ENCODE measurements around the gene TOR1AIP2. TPM values are rescaled to one million over a fixed set of nuclear protein-coding genes. Genes with fewer than 3 reads are reported as not detected.
A peak's percentile ranks its signal among the peaks of the same experiment; 100 is the strongest.

Gene TOR1AIP2
- total and polyA plus RNA-seq, 4 experiments from 2014 or later, result 7.2 to 52.8 (median 32.0) TPM

- H3K9me3 ChIP-seq (ENCODE audit: control insufficient read depth in 1 of 2, low read length in 2 of 2), result no peaks in the 10 kb centered on the region
- no peaks in the 10 kb centered on the region for H3K27me3 ChIP-seq (ENCODE audit: insufficient read depth, low read length)
- no peak overlapping the region for H3K4me3 ChIP-seq (ENCODE audit: low read length in 2 of 2)
- H3K27ac ChIP-seq (ENCODE audit: low read depth, low read length), result peak overlapping the region; percentile 6
- Mint-ChIP-seq H3K4me1 (peaks cover 28 to 53% (median 38%) of the 10 kb centered on the region in 4 donors), H3K27me3 (no peaks in the 10 kb centered on the region), H3K27ac (peak overlapping the region in 6 of 7 donors; percentile 2 to 75 (median 12)), H3K36me3 (peaks cover 12 to 67% of the 10 kb centered on the region in 2 donors), H3K4me3 (peak overlapping the region in 4 of 8 donors; percentile 1 to 23 (median 10)), H3K9me3 (no peaks in the 10 kb centered on the region)
- intact Hi-C loops (cut with micrococcal nuclease), result no loop called here
- peaks cover 57% of the 10 kb centered on the region for H3K4me1 ChIP-seq (ENCODE audit: insufficient read depth, low read length)
- ChIA-PET CTCF (ENCODE audit: partially characterized antibody) (interaction anchor here (2.4 kb wide), 1 partner anchor 21 kb away, joined by 10 read pairs; no protein-coding TSS in a partner anchor), POLR2A (ENCODE audit: partially characterized antibody) (interaction anchor here (1.0 kb wide), 1 partner anchor 12 kb away, joined by 3 read pairs; no protein-coding TSS in a partner anchor)
- H3K36me3 ChIP-seq (ENCODE audit: insufficient read depth, low read length), result peaks cover 39% of the 10 kb centered on the region
- no peak for DNase-seq
Observed at GRCh38 chr1:179888071-179888470, 10.5 kb upstream of the TOR1AIP2 start.

- intact Hi-C loops (cut with micrococcal nuclease), result loop anchor here (2.0 to 5.0 kb wide), 3 partner anchors 517 to 1209 kb away; no protein-coding TSS in a partner anchor
- Mint-ChIP-seq H3K9me3 (no peaks in the 10 kb centered on the region), H3K4me1 (peaks cover 33 to 75% (median 52%) of the 10 kb centered on the region in 4 donors), H3K4me3 (peak overlapping the region; percentile 94 to 99 (median 96)), H3K36me3 (peaks cover 8 to 55% of the 10 kb centered on the region in 2 donors), H3K27ac (peak overlapping the region; percentile 99 to 100 (median 100)), H3K27me3 (no peaks in the 10 kb centered on the region)
- H3K36me3 ChIP-seq (ENCODE audit: insufficient read depth, low read length), result peaks cover 22% of the 10 kb centered on the region
- no peaks in the 10 kb centered on the region for H3K27me3 ChIP-seq (ENCODE audit: insufficient read depth, low read length)
- DNase-seq, result peak; percentile 59 to 94 (median 70)
- peaks cover 59% of the 10 kb centered on the region for H3K4me1 ChIP-seq (ENCODE audit: insufficient read depth, low read length)
- peak overlapping the region; percentile 99 for H3K27ac ChIP-seq (ENCODE audit: low read depth, low read length)
- CTCF ChIA-PET (ENCODE audit: partially characterized antibody), result interaction anchor here (0.9 to 4.6 kb wide), 7 partner anchors 13 to 295 kb away, joined by 3 to 17 read pairs (median 5); no protein-coding TSS in a partner anchor
- no peaks in the 10 kb centered on the region for H3K9me3 ChIP-seq (ENCODE audit: control insufficient read depth in 1 of 2, low read length in 2 of 2)
- peak overlapping the region; percentile 80 to 94 for H3K4me3 ChIP-seq (ENCODE audit: low read length in 2 of 2)
- POLR2A ChIA-PET (ENCODE audit: partially characterized antibody), result interaction anchor here (1.0 to 4.3 kb wide), 13 partner anchors 23 to 1138 kb away, joined by 3 to 108 read pairs (median 7); partner anchors contain the start of genes ACBD6, AXDND1, CEP350 and QSOX1
Observed at GRCh38 chr1:179883745-179884138, 6.1 kb upstream of the TOR1AIP2 start.

- no peaks in the 10 kb centered on the region for H3K9me3 Mint-ChIP-seq
- CTCF ChIA-PET (ENCODE audit: partially characterized antibody), result interaction anchor here (0.9 to 4.6 kb wide), 9 partner anchors 14 to 296 kb away, joined by 3 to 17 read pairs (median 5); partner anchors contain the start of gene CEP350
- no peaks in the 10 kb centered on the region for H3K27me3 Mint-ChIP-seq
- peak overlapping the region; percentile 99 for H3K27ac ChIP-seq (ENCODE audit: low read depth, low read length)
- POLR2A ChIA-PET (ENCODE audit: partially characterized antibody), result interaction anchor here (0.7 to 4.3 kb wide), 27 partner anchors 10 to 1277 kb away, joined by 3 to 108 read pairs (median 5); partner anchors contain the start of genes ACBD6, AXDND1, CEP350 and QSOX1
- H3K36me3 ChIP-seq (ENCODE audit: insufficient read depth, low read length), result peaks cover 20% of the 10 kb centered on the region
- H3K36me3 Mint-ChIP-seq, result peaks cover 8 to 52% of the 10 kb centered on the region in 2 donors
- H3K4me1 ChIP-seq (ENCODE audit: insufficient read depth, low read length), result peaks cover 56% of the 10 kb centered on the region
- peak overlapping the region; percentile 80 to 94 for H3K4me3 ChIP-seq (ENCODE audit: low read length in 2 of 2)
- peaks cover 34 to 77% (median 53%) of the 10 kb centered on the region in 4 donors for H3K4me1 Mint-ChIP-seq
- H3K27ac Mint-ChIP-seq, result peak overlapping the region; percentile 99 to 100 (median 100)
- intact Hi-C loops (cut with micrococcal nuclease), result loop anchor here (2.0 to 5.0 kb wide), 3 partner anchors 516 to 1209 kb away; no protein-coding TSS in a partner anchor
- H3K9me3 ChIP-seq (ENCODE audit: control insufficient read depth in 1 of 2, low read length in 2 of 2), result no peaks in the 10 kb centered on the region
- no peaks in the 10 kb centered on the region for H3K27me3 ChIP-seq (ENCODE audit: insufficient read depth, low read length)
- peak overlapping the region; percentile 94 to 99 (median 96) for H3K4me3 Mint-ChIP-seq
- DNase-seq, result peak in 3 of 5 donors; percentile 58 to 66 (median 58)
Observed at GRCh38 chr1:179883040-179883744, 5.6 kb upstream of the TOR1AIP2 start.

- Mint-ChIP-seq H3K27ac (peak within 1 kb of the TSS; percentile 99 to 100 (median 100)), H3K4me1 (peaks cover 31 to 77% (median 53%) of the 10 kb centered on the region in 4 donors), H3K27me3 (no peaks in the 10 kb centered on the region), H3K36me3 (peaks cover 8 to 50% of the 10 kb centered on the region in 2 donors), H3K4me3 (peak within 1 kb of the TSS; percentile 94 to 99 (median 96)), H3K9me3 (no peaks in the 10 kb centered on the region)
- CTCF ChIA-PET (ENCODE audit: partially characterized antibody), result interaction anchor here (0.9 to 4.6 kb wide), 9 partner anchors 13 to 297 kb away, joined by 3 to 17 read pairs (median 5); partner anchors contain the start of gene CEP350
- no peaks in the 10 kb centered on the region for H3K9me3 ChIP-seq (ENCODE audit: control insufficient read depth in 1 of 2, low read length in 2 of 2)
- POLR2A ChIA-PET (ENCODE audit: partially characterized antibody), result interaction anchor here (0.7 to 4.3 kb wide), 33 partner anchors 11 to 1278 kb away, joined by 3 to 108 read pairs (median 5); partner anchors contain the start of genes ACBD6, AXDND1, CEP350 and QSOX1
- H3K36me3 ChIP-seq (ENCODE audit: insufficient read depth, low read length), result peaks cover 14% of the 10 kb centered on the region
- H3K4me1 ChIP-seq (ENCODE audit: insufficient read depth, low read length), result peaks cover 53% of the 10 kb centered on the region
- H3K4me3 ChIP-seq (ENCODE audit: low read length in 2 of 2), result peak within 1 kb of the TSS; percentile 80 to 94
- H3K27me3 ChIP-seq (ENCODE audit: insufficient read depth, low read length), result no peaks in the 10 kb centered on the region
- peak; percentile 98 to 99 (median 98) for DNase-seq
- intact Hi-C loops (cut with micrococcal nuclease), result loop anchor here (1.0 to 5.0 kb wide), 9 partner anchors 68 to 1210 kb away; partner anchors contain the start of genes ACBD6, CEP350, MR1 and QSOX1
- peak within 1 kb of the TSS; percentile 99 for H3K27ac ChIP-seq (ENCODE audit: low read depth, low read length)
Observed at GRCh38 chr1:179882253-179883039, 4.8 kb upstream of the TOR1AIP2 start, which contains the start of gene TOR1AIP1. TOR1AIP1 (plus strand) TSS chr1:179882285; CDS start chr1:179882503, 218 bp downstream.

- H3K9me3 ChIP-seq (ENCODE audit: control insufficient read depth in 1 of 2, low read length in 2 of 2), result no peaks in the 10 kb centered on the region
- peak overlapping the region; percentile 80 to 83 for H3K4me3 ChIP-seq (ENCODE audit: low read length in 2 of 2)
- ChIA-PET CTCF (ENCODE audit: partially characterized antibody) (interaction anchor here (1.4 to 4.6 kb wide), 5 partner anchors 14 to 73 kb away, joined by 3 to 17 read pairs (median 10); partner anchors contain the start of gene CEP350), POLR2A (ENCODE audit: partially characterized antibody) (interaction anchor here (0.7 to 4.3 kb wide), 23 partner anchors 11 to 1209 kb away, joined by 3 to 108 read pairs (median 5); partner anchors contain the start of genes ACBD6, AXDND1, CEP350 and QSOX1)
- H3K27ac Mint-ChIP-seq, result peak overlapping the region; percentile 99 to 100 (median 100)
- H3K27me3 Mint-ChIP-seq, result no peaks in the 10 kb centered on the region
- peak overlapping the region; percentile 94 to 99 (median 96) for H3K4me3 Mint-ChIP-seq
- peaks cover 14% of the 10 kb centered on the region for H3K36me3 ChIP-seq (ENCODE audit: insufficient read depth, low read length)
- no peak for DNase-seq
- no peaks in the 10 kb centered on the region for H3K9me3 Mint-ChIP-seq
- intact Hi-C loops (cut with micrococcal nuclease), result loop anchor here (1.0 to 5.0 kb wide), 9 partner anchors 67 to 1211 kb away; partner anchors contain the start of genes ACBD6, CEP350, MR1 and QSOX1
- peaks cover 50% of the 10 kb centered on the region for H3K4me1 ChIP-seq (ENCODE audit: insufficient read depth, low read length)
- no peaks in the 10 kb centered on the region for H3K27me3 ChIP-seq (ENCODE audit: insufficient read depth, low read length)
- peaks cover 26 to 73% (median 49%) of the 10 kb centered on the region in 4 donors for H3K4me1 Mint-ChIP-seq
- peak overlapping the region; percentile 99 for H3K27ac ChIP-seq (ENCODE audit: low read depth, low read length)
- H3K36me3 Mint-ChIP-seq, result peaks cover 8 to 46% of the 10 kb centered on the region in 2 donors
Observed at GRCh38 chr1:179881642-179882252, 4.1 kb upstream of the TOR1AIP2 start.

- peak overlapping the region in 3 of 7 donors; percentile 27 to 66 (median 29) for H3K27ac Mint-ChIP-seq
- CTCF ChIA-PET (ENCODE audit: partially characterized antibody), result interaction anchor here (1.0 to 4.6 kb wide), 4 partner anchors 12 to 75 kb away, joined by 3 to 17 read pairs (median 8); partner anchors contain the start of gene CEP350
- no peaks in the 10 kb centered on the region for H3K27me3 Mint-ChIP-seq
- Histone ChIP-seq H3K9me3 (ENCODE audit: control insufficient read depth in 1 of 2, low read length in 2 of 2) (no peaks in the 10 kb centered on the region), H3K27me3 (ENCODE audit: insufficient read depth, low read length) (no peaks in the 10 kb centered on the region), H3K27ac (ENCODE audit: low read depth, low read length) (no peak overlapping the region), H3K36me3 (ENCODE audit: insufficient read depth, low read length) (peaks cover 2% of the 10 kb centered on the region), H3K4me1 (ENCODE audit: insufficient read depth, low read length) (peaks cover 48% of the 10 kb centered on the region), H3K4me3 (ENCODE audit: low read length in 2 of 2) (no peak overlapping the region)
- H3K4me1 Mint-ChIP-seq, result peaks cover 25 to 76% (median 47%) of the 10 kb centered on the region in 4 donors
- peak overlapping the region in 2 of 8 donors; percentile 3 to 10 for H3K4me3 Mint-ChIP-seq
- intact Hi-C loops (cut with micrococcal nuclease), result loop anchor here (5.0 kb wide), 2 partner anchors 47 to 1213 kb away; no protein-coding TSS in a partner anchor
- H3K36me3 Mint-ChIP-seq, result peaks cover 4 to 39% of the 10 kb centered on the region in 2 donors
- POLR2A ChIA-PET (ENCODE audit: partially characterized antibody), result interaction anchor here (0.7 to 4.3 kb wide), 5 partner anchors 64 to 622 kb away, joined by 3 to 36 read pairs (median 4); partner anchors contain the start of genes ACBD6, CEP350 and QSOX1
- no peak for DNase-seq
- H3K9me3 Mint-ChIP-seq, result no peaks in the 10 kb centered on the region
Observed at GRCh38 chr1:179879797-179880196, 2.2 kb upstream of the TOR1AIP2 start.

All from CD4-positive, alpha-beta memory T cell (primary cell).